ENCODE measurements around the gene ERF.

Gene ERF

DNA sequence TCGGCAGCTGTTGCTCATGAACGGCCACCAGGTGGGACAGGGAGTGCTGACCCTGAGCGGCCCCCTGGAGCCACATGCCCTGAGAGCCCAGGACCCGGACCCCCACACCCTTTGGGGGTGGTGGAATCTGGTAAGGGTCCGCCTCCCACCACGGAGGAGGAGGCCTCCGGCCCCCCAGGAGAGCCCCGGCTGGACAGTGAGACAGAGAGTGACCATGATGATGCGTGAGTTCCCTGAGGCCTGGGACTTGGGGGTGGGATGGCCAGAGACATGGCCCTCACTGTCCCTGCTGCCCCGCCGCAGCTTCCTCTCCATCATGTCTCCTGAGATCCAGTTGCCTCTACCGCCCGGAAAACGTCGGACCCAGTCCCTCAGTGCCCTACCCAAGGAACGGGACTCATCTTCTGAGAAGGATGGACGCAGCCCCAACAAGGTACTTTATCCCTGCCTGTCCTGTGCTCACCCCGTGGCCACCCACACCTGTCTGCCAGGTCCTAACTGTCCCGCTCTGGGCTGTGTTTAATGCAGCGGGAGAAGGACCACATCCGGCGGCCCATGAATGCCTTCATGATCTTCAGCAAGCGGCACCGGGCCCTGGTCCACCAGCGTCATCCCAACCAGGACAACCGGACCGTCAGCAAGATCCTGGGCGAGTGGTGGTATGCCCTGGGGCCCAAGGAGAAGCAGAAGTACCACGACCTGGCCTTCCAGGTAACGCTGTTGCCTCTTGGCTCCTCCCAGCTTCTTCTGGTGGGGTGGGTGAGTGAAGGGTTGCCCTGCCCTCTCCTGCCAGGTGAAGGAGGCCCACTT lies 32.3 kb upstream of the ERF start:
- no peak for DNase-seq (ENCODE audit: low read depth in 2 of 2)

DNA sequence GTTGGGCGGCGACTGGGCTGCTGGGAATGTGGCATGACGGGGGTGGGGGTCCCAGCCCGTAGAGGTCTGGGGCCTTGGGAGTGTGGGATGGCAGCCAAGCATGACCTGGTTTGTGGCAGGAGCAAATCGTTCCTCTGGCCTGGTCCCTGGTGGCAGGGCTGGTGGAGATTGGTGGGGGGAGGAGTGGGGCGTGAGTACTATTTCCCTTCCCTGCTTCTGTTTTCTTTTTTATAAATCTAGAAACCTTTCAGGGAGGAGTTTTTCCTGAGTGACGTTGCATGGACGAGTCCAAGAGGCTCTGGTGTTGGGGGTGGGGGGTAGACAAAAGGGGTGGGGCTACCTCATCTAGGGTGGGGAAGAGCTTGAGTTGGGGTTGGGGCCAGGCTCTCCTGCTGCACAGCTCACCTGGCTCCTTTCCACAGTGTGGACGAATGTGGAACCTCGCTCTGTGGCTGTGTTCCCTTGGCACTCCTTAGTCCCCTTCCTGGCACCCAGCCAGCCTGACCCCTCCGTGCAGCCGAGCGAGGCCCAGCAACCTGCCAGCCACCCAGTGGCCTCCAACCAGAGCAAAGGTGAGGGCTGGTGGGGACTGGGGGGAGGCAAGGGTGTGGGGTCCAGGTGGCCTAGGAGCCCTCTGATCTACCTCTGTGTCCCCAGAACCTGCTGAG lies 31.6 kb upstream of the ERF start:
- no peak for DNase-seq (ENCODE audit: low read depth in 2 of 2)

DNA sequence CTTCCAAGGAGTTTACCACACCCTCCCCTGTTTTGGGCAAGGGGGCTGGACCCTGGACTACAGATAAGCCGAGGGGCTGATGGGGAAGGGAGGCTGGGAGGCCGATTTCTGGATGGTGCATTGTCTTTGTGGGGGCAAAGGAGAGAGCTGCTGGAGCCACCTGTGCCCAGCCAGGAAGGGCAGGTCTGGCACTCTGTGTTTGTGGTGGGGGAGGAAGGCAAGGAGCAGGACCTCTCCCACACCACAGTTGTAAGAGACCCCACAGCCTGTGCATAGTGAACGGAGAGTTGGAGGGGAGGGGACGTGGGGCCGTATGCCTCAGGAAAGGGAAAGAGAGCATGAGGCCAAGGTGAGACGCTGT lies 31.0 kb upstream of the ERF start:
- no peak for DNase-seq (ENCODE audit: low read depth in 2 of 2)

DNA sequence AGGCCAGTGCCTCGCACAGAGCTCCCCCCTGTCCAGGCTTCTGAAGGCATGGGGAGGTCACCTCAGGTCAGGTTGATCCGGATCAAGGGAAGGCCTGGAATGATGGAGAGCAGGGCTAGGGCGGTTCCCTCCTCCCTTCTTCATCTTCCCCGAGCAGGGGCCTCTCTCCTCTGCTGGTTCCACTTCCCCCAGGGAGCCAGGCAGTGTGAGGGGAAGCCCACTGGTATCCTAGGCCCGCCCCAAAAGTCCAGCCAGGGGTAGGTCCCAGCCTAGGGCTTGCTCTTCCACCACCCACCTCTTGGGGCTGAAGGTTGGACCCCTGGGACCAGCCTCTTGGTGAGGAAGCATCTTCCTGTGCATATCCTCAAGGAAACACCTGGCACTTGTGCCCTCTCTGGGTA lies 30.6 kb upstream of the ERF start:
- no peak for DNase-seq (ENCODE audit: low read depth in 2 of 2)

DNA sequence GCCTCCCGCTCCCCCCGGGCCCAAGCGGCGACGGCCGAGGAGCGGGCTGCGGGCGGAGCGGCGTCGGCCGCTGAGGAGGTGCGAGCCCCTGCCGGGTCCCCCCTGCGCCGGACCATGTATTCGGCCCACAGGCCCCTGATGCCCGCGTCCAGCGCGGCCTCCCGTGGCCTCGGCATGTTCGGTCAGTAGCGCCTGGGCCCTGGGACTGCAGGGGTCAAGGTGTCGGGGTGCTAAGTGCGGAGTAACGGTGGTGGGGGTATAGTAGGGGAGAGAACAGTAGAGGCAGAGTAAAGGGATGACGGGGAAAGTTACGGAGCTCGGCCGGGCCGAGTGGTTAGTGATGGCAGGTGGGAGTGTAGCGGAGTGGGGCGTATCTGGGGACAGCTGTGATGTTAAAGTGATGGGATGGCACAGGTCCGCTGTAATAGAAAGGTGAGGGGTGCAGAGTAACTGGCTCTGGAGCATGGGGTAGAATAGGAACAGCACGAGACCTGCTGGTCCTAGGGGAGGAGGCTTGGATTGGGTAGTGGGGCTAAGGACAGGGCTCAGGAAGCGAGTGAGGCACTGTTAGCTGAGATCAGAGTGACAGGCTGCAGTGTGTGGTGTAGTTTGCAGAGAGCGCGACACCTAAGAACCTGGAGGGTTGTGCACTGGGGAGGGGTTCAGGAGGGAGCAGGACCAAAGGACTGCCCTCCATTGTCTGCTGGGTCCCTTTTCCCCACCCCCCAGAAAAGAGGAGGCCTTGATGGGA lies 29.8 kb upstream of the ERF start:
- no peak for DNase-seq (ENCODE audit: low read depth in 2 of 2)

DNA sequence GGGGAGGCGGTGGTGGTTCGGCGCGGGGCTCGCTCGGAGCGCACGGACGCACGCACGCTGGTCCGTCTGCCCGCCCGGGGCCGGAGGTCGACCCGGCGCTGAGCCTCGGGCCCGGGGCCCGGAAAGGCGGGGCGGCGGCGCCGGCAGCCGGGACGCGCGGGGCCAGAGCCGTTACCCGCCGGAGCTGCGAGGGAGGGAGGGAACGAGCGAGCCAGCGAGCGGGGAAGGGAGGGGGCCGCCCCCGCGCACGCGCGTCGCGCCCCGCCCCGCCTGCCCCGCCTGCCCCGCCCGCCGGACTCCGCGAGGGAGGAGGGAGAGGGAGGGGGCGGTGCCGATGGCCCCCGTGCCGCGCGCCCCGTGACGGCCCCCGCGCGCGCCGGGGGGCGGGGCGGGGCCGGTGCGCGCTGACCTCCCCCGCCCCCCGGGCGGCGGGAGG lies 29.2 kb upstream of the ERF start:
- peak; percentile 65 to 75 for DNase-seq (ENCODE audit: low read depth in 2 of 2)

DNA sequence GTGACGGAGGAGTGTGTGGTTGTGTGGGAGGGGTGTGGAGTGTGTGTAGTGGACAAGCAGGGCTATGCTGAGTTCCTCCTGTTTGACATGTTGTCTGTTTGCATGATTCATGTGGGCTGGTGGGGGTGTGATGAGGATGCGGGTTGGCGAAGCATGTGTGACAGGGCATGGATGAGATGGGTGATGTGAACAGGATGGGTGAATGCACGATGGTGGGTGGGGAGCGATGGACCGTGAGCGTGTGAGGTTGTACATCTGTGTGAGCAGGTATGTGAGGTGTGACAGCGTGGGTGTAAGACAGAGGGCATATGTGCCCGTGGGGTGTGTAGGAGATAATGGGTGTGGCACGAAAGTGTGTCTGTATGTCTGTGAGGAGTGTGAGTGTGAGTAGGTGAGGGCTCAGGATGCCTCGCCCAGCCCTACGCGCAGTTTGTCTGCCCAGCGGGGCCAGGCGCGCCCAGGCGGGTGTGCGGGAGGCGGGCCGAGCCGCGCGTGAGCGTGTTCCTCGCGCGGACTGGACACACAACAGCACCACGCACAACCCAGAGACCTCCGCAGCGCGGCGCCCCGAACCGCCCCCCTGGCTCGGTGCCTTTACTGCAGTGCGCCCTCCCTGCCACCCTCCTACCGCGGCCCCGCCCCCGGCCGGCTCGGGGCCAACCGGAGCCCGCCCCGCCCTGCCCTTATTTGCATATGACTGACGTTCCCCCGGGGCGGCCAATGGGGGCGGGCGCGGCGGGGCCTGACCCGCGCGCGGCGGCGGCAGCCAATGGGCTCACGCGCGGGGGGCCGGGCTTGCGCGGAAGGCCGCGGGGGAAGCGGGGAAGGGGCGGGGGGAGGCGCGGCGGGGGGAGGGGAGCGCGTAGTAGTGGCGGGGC lies 28.5 kb upstream of the ERF start:
- peak; percentile 89 to 92 for DNase-seq (ENCODE audit: low read depth in 2 of 2)

DNA sequence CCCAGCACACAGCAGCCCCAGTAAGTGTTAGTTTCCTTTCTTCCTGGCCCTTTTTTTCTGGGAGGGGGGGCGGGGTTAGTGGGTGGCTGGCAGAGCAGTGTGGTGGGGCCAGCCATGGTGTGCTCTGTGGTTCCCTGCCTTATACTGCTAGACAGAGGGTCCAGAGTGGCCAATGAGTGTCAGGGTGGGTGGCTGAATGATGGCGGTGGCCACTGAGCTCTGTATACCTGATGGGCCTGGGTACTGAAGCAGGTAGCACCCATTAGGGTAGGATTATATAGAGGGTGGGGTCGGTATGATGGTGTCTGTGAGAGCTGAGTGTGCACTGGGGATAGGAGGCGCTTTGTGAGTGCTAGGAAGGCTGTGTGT lies 27.9 kb upstream of the ERF start:
- no peak for DNase-seq (ENCODE audit: low read depth in 2 of 2)

DNA sequence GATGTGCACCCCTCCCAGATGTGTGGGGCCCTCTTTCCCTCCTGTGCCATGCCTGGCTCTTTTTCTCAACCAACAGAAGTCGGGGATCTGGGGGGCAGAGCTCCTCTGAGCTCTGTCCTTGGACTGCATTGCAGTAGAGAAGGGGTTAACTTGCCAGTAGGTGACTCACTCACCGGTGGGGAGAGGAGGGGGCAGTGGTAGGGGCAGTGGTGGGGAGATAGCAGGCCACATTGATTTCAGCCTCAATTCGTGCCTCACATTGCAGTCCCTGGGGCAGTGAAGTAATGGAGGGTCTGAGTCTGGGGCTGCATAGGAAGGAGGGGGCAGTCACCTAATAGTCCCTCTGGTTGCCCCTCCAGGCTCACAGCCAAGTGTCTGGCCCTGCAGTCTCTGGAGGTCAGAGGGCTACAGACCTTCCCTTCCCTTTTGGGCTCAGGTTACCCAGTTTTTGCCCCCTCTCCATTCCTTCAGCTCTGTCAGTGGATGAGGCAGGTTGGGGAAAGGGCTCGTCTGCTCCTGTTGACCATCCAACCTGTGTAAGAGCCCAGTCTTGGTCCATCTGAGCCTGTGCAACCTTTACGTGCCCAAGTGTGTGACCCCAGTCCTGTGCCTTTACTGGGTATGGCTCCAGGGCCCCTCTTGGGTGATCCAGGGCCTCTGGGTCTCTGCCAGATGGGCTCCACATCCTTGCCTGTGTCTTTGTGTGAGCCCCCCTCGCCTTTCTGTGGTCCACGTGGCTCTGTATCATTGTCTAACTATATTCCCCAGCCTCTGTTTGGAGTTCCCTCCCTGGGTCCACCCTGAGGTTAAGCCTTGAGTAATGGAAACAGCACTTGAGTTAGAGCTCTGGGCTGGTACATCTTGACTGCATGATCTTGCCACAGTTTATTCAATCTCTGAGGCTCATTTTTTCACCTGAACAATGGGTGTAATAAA lies 27.2 kb upstream of the ERF start:
- DNase-seq (ENCODE audit: low read depth in 2 of 2), result no peak

DNA sequence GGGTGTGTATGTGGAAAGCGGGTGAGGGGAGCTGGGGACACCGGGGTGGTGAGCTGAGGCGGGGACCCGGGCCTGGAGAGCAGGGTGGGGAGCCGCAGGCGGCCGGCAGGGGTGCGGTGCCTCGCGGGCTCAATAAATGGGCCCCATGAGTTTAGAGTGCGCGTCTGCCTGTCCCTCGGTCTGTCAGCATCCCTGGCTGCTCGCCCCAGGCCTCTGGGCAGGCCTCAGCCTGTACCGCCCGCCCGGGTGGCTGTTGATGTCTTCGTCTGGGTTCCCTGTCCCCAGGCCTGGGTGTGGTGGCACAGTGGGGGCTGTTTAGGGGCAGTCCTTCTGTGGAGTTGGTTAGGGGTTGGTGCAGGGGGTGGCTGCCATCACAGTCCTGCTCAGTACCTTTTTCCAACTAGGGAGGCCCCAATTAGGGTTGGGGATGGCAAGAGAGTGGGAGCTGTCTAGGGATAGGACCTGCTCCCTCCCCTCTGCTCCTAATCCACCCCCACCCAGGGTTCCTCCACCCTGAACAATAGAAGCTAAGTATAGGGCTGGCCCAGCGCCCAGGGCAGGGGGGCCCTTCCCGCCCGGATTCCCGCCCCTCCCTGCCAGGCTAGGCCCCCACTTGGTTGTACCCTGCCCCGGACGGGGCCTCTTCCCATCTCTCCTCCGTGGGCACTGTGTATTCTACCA lies 26.4 kb upstream of the ERF start:
- no peak for DNase-seq (ENCODE audit: low read depth in 2 of 2)

DNA sequence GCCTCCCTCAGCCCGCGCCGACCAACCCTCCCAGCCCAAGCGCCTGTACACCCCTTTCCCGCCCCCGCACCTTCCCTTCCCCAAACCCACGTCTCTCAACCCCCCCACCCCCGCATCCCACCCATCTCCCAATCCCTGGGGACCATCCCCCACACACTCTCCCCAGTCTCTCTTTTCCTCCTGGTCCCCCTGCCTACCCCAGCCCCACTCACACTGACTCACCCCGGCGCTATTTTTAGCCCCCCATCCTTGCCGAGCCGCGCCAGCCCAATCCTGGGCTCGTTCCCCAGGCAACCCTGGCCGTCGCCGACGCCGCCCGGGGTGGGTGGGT lies 25.9 kb upstream of the ERF start:
- peak in 1 of 2 experiments; percentile 28 for DNase-seq (ENCODE audit: low read depth in 2 of 2)

DNA sequence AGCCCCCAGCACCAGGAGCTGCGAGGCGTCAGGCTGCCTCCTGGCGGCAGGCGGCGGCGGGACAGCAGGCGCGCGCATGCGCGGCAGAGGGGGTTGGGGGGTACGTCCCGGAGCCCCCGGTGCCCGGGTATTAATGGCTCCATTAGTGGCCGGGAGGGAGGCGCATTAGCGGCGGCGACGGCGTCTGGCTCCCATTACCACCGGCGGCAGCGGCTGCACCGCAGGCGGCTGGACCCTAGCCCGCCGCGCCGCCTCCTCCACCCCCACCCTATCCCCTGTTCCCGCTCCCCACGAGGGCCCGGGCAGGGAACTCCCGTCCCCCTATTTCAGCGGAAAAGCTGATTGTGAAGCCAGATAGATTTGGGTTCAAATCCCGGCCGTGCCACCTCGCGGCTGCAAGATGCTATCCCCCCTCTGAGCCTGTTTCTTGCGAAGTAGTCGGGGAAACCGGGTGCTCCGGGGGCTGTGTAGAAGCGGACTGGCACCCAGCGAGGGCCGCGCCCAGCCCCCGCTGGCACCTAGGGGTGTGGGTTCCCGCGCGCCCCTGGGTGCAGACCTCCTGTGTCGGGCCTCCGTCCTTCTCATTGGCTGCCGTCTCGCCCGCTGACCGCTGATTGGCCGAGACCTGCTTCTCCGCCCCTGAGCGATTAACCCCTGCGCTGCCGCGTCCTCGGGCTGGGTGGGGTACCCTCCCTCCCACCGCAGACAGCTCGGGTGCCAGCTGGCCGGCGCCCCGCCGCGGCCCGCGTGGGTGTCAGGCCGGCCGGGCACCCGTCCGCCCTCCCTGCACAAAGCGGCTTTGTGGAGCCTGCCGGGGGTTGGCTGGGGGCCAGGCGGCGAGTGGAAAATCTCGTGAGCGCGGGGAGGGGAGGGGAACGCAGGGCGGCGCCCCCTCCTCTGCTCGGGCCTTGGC lies 25.2 kb upstream of the ERF start:
- DNase-seq (ENCODE audit: low read depth in 2 of 2), result peak; percentile 75 to 87

DNA sequence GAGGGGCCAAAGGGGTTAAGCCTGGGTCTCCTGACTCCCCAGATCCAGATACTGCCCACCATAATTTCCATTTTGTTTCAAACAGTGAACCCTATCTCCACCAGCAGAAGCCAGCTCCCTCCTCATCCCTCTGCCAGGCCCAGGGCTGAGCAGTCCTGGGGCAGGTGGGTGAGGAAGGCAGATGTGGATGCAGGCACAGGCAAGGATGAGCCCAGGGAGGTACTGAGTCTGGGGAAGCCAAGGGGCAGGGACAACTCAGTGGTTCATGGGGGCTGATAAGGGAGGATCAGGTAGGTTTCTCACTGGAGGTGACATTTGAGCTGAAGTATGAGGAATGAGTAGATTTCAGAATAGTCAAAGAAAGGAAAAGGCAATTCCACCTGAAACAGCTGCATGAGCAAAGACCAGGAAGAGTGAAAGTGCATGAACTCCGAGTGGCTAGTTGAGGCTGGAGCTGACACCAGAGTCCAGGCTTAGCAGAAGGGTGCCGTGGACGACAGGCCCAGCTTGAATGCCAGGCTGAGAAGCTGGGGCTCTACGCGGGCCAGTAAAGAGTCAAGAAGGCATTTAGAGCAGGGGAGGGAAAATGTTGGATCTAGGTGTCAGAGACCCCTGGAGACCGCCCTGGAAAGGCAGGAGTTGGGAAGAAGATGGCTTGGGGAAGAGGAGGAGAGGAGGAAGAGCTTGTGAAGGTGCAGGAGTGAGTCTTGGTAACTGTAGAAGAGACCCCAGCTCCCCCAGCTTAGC lies 24.4 kb upstream of the ERF start:
- no peak for DNase-seq (ENCODE audit: low read depth in 2 of 2)

DNA sequence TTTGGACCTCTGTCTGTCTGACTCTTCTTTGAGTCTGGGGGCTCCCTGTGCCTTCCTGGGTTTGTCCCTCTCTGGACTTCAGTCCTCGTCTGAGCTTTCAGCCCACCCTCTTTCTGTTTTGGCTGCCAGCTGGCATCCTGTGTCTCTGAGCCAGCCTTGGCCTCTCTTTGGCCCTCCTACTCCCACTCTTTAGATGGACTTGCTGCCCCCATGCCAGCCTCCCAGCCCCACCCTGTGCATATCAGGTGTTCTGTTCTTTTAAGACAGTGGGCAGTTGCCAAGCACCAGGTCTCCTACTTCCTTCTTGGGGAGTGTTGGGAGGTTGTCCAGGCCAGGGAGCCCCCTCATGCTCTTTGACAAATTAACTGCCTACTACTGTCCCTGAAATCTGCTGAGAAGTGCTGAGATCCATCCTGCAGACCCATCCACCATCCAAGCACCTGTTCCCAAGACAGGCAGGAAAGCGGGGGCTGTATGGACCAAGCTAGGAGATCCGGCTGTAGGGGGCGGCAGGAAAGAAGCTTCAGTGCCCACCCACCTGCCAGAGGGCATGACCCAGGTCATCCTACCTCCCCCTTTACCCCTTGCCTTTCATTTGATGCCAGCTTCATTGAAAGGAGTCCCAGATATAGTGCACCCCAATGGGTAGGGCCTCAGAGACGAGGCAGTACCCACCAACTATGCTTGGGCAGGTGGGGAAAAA lies 23.7 kb upstream of the ERF start:
- DNase-seq (ENCODE audit: low read depth in 2 of 2), result no peak

DNA sequence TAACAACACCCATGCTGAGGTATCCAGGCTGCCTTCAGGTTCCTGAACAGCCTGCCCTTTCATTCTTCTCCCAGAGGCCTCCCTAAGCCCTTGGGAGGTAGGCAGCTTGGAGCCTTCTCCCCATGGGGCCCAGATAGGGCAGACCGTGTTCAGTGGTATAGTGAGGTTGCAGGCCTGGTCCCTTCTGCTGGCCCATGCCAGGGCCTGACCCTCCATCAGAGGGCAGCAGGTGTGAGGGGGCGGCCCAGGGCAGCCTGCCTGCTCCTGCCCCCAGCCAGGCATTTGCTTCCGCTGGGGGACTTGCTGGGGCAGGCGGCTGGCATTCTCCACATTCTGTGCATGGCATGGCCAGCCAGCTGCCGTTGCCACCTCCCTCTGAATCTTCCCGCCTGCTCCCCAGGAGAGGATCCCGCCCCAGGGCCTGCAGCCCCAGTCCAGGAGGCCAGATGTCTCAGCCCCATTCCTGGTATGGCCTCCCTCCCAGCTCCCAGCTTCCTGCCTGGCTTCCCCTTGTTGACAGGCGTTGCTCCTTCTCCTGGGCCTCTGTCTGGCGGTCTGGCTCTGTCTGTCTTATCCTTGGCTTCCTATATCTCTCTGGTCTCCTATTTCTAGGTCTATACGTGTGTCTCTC lies 23.0 kb upstream of the ERF start:
- no peak for DNase-seq (ENCODE audit: low read depth in 2 of 2)

DNA sequence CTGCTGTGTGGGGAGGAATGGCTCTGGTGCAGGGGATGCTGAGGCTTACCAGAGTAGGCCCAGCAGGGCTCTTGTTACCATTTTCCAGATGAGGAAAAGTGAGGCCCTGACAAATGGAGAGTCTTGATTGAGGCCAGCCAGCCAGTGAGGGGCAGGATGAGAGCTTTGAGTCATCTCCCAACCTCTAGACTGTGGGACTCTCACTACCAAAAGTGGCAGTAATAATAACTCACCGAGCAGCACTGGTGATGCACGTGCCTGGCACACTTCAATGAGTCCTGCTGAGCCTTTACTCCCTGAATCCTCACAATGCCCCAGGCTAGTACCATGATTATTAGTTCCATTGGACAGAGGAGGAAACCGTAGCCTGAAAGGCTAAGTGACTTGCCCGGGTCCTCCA lies 21.9 kb upstream of the ERF start:
- DNase-seq (ENCODE audit: low read depth in 2 of 2), result no peak

DNA sequence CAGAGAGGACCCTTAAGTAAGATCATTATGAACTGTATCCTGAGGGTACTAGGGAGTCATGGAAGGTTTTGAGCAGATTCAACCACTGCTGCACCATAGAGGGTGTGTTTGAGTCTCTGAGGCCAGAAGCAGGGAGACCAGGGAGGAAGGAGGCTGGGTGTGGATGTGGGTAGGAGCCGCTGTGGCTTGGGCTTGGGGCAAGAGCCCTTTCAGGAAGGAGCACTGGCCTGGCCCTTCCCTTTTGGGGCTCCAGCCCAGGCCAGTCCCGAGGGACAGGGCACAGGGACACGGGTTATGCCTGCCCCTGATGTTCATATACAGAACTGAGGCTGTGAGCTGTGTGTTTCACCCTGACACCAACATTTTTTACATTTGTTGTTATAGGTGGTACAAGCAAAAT lies 21.4 kb upstream of the ERF start:
- no peak for DNase-seq (ENCODE audit: low read depth in 2 of 2)
